Measurements from ENCODE around the gene TXNDC16.

TXNDC16 gene

DNA sequence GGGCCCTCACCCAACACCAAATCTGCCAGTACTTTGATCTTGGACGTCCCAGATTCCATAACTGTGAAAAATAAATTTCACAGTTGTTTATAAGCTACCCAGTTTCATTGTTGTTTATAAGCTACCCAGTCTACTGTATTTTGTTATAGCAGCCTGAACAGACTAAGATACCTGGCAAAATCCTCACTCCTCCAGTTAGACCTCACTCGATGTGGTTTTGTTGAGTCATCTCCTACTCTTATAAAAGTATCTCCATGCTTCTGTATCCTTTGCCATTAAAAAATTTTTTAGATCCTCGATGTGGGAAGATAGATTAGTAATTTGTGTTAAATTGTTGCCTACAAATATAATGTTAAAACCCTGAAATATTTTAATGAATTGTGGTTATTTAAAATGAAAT is 16.0 kb downstream of the TXNDC16 start:
- no peak overlapping the region for H3K27ac ChIP-seq
- TF ChIP-seq ZFX (IDR thresholded peaks at IDR 0.05; ENCODE audit: borderline replicate concordance): no peak
- TF ChIP-seq, protein P1, sequence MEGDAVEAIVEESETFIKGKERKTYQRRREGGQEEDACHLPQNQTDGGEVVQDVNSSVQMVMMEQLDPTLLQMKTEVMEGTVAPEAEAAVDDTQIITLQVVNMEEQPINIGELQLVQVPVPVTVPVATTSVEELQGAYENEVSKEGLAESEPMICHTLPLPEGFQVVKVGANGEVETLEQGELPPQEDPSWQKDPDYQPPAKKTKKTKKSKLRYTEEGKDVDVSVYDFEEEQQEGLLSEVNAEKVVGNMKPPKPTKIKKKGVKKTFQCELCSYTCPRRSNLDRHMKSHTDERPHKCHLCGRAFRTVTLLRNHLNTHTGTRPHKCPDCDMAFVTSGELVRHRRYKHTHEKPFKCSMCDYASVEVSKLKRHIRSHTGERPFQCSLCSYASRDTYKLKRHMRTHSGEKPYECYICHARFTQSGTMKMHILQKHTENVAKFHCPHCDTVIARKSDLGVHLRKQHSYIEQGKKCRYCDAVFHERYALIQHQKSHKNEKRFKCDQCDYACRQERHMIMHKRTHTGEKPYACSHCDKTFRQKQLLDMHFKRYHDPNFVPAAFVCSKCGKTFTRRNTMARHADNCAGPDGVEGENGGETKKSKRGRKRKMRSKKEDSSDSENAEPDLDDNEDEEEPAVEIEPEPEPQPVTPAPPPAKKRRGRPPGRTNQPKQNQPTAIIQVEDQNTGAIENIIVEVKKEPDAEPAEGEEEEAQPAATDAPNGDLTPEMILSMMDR (IDR thresholded peaks at IDR 0.05): no peak

DNA sequence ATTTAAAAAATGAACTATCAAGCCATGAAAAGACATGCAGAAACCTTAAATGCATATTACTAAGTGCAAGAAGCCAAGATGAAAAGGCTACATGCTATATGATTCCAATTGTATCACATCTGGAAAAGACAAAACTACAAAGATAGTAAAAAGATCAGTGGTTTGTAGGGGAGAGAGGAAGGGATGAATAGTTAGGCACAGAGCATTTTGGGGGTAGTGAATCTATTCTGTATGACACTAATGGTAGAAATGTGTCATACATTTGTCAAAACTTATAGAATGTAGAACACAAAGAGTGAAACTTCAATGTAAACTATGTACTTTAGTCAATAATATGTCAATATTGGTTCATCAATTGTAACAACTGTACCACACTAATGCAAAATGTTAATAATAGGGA is 20.8 kb downstream of the TXNDC16 start:
- H3K27ac ChIP-seq: peak overlapping the region; percentile 16; the same call in 1 of the 2 replicates
- TF ChIP-seq ZFX (IDR thresholded peaks at IDR 0.05; ENCODE audit: borderline replicate concordance): no peak
- TF ChIP-seq, protein P1 (IDR thresholded peaks at IDR 0.05): no peak

DNA sequence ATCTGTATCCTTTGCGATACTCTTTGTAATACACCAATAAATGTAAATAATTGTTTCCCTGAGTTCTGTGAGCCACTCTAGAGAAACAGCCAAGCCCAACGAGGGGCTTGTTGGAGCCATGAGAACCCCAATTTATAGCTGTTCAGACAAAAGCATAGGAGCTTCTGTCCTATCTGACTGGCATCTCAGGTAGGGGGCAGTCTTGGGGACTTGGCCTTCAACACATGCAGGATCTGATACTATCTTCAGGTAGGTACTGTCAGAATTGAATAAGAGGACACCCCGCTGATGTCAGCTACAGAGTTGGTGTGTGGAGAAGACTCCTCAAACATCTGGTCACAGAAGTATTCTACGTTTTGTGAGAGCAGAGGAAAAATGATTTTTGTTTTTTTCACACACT is 25.3 kb downstream of the TXNDC16 start:
- TF ChIP-seq ZFX (IDR thresholded peaks at IDR 0.05; ENCODE audit: borderline replicate concordance): no peak
- TF ChIP-seq, protein P1 (IDR thresholded peaks at IDR 0.05): peak; percentile 13; the same call in 1 of the 2 replicates
- H3K27ac ChIP-seq: no peak overlapping the region

DNA sequence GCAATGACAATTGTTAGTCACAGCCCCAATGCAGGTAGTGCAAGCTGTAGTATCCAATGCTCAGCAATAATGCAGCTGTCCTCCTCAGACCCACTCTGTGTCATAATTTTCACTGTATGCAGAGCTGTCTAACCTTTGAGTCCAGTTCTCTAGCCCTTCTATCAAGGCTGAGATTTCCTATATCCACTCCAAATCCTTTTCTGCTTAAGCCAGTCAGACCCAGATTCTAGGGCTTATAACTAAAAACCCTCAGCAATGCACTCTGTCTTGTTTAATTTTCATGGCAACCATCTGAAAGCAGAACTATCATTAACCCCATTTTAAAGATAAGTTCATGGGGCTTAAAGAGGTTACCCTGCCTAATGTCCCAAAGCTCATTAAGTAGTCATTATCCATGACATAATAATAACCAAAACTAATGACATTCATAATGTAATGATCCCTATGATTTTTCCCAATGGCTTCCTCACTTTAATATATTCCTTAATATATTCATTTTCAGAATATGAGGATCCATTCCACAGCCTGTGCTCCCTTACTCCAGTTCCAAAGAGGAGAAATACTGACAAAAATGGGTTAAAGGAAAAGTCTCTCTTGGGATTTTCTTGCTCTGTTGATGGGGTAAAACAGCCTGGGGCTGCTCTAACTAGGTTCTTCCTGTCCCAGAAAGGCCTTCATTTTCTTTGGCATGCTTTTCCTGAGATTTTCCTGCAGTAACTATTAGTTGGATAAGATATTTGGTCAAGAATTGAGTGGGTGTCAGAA is 29.5 kb downstream of the TXNDC16 start:
- no peak for TF ChIP-seq ZFX (IDR thresholded peaks at IDR 0.05; ENCODE audit: borderline replicate concordance)
- TF ChIP-seq, protein P1 (IDR thresholded peaks at IDR 0.05): no peak
- H3K27ac ChIP-seq: peak overlapping the region; percentile 47

DNA sequence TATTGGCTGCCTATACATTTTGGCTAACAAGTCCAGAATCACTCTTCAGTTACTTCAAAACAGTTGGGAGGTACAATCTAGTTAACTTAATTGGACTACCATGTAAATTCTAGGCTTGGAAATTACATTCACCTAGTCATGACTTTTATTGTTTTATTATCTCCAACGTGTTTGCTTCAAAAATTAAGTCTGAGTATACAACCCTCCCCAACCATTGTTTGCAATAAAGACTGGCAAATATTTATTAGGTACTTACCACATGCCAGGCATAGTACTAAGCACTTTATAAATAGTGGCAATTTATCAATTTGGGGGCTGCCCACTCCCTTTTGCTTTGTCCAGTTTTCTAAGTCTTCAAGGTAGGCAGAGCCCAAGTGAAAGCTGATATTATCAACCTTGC is 30.3 kb downstream of the TXNDC16 start:
- TF ChIP-seq ZFX (IDR thresholded peaks at IDR 0.05; ENCODE audit: borderline replicate concordance): no peak
- TF ChIP-seq, protein P1 (IDR thresholded peaks at IDR 0.05): no peak

DNA sequence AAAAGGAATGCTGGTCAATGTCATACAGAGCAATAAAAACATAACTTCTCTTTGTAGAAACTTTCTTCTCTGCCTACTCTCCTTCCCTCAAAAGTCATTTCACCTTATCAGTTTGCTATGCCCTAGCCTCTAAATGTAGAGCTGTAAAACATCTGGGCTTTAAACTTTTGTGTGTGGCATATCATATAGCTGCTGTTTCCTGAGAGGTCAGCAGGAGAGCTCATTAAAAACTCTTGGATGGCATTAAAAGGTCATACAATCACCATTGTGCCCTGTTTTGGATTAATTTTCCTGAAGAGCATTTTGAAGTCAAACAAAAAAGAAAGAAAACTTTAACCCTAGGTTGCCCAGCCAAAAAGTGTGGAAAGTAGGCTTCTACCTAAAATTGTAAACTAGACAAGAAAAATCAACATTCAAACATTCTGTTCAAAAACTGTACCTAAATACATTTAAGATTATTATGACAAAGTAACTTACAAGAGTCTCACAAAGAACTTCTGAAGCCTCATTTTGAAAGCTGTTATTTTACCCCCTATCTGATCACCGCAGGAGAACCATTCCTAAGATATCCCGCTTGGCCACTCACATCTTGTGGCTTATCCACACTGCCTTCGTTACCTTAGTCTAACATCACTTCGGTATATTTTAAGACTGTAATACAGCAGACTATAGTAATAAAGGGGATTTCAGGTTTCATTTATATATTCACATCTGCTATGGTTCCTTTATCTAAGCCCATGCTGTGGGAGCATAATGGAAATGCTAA is 38.1 kb downstream of the TXNDC16 start:
- H3K27ac ChIP-seq: no peak overlapping the region

More for the DNA sequence above, 30.3 kb downstream of the TXNDC16 start:
- H3K27ac ChIP-seq: peak overlapping the region; percentile 47

More for the DNA sequence above, 38.1 kb downstream of the TXNDC16 start:
- no peak for TF ChIP-seq ZFX (IDR thresholded peaks at IDR 0.05; ENCODE audit: borderline replicate concordance)
- TF ChIP-seq, protein P1 (IDR thresholded peaks at IDR 0.05): no peak
